ENCODE measurements around the gene GDF11.

GDF11 gene

DNA sequence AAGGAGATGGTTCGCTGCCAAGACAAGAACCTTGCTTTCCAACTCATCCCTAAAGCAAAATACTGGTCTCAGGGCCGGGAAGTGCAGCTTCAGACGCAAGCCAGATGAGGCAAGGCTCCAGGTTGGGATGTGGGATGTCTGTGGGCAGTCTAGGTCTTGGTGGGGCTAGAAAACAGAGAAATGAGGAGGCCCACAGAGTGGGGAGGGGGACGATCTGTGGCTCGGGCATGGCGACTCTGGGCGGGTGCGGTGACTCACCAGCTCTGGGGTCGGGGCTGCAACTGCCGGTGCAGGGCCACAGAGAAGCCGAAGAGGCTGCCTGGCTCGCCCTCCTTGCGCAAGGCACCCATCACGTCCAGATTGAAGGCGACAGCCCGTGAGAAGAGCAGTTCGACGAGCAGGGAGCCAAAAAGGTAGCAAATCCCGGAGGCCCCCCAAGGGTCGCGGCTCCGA is 35.7 kb upstream of the GDF11 start:
- no peak for TF ChIP-seq CTCF (IDR thresholded peaks at IDR 0.05; ENCODE audit: control insufficient read depth, insufficient read depth, low read depth, low read length, missing control alignments)
- H3K4me3 ChIP-seq (ENCODE audit: control insufficient read depth, low read depth, low read length) = peak overlapping the region; percentile 56
- DNase-seq (ENCODE audit: low read depth) = no peak

GRCh38 chr12:55707841-55708694 is 34.9 kb upstream of the GDF11 start, which contains the start of gene ITGA7:
TSS of gene ITGA7 (minus strand) at chr12:55707904. CDS start at chr12:55707682, 222 bp downstream.
- TF ChIP-seq CTCF (IDR thresholded peaks at IDR 0.05; ENCODE audit: control insufficient read depth, insufficient read depth, low read depth, low read length, missing control alignments) = no peak
- no peak for DNase-seq (ENCODE audit: low read depth)
- H3K4me3 ChIP-seq (ENCODE audit: control insufficient read depth, low read depth, low read length) = peak within 1 kb of the TSS; percentile 56

- DNase-seq (ENCODE audit: low read depth) = no peak
- TF ChIP-seq CTCF (IDR thresholded peaks at IDR 0.05; ENCODE audit: control insufficient read depth, insufficient read depth, low read depth, low read length, missing control alignments) = no peak
- H3K4me3 ChIP-seq (ENCODE audit: control insufficient read depth, low read depth, low read length) = no peak overlapping the region
Observed at GRCh38 chr12:55708695-55709233, 34.2 kb upstream of the GDF11 start.

DNA sequence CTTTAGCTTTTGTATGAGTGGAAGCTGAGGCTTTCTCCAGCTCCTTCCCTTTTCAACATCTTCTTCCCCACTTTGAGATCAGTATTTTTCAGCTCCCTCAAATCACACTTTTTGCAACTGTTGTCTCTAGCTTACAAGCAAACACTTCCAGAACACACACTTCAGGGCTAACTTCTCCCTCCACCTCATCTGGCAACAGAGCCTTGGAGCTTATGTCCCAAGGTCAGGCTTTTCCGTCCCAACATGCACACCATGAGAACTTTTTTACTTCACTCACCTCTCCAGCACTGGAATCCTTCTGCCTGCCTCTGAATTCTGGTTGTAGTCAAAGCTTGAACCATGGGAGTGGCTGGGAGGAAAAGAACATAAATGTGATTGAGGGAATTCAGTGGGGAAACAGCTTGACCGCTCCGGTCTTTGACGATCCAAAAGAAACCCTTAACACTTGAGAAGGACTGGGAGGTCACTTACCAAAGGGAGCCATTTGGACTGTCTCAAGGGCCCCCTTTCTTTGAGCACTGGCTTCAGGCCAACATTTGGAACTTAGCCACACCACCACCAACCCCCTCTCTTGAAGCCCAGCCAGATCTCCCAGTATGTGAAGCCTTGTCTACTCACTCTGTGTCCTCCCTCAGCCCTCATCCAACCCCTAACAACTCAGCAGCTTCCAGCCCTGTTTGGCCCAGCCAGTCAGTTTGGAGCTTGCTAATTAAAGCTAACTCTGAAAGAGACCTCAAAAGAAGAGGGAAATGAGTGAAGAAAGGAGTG is 31.0 kb upstream of the GDF11 start:
- TF ChIP-seq CTCF (IDR thresholded peaks at IDR 0.05; ENCODE audit: control insufficient read depth, insufficient read depth, low read depth, low read length, missing control alignments) = no peak
- DNase-seq (ENCODE audit: low read depth) = no peak

GRCh38 chr12:55712700-55713415 is 30.1 kb upstream of the GDF11 start:
- TF ChIP-seq CTCF (IDR thresholded peaks at IDR 0.05; ENCODE audit: control insufficient read depth, insufficient read depth, low read depth, low read length, missing control alignments) = no peak
- DNase-seq (ENCODE audit: low read depth) = no peak

More for the DNA sequence above, 31.0 kb upstream of the GDF11 start:
- no peak overlapping the region for H3K4me3 ChIP-seq (ENCODE audit: control insufficient read depth, low read depth, low read length)

DNA sequence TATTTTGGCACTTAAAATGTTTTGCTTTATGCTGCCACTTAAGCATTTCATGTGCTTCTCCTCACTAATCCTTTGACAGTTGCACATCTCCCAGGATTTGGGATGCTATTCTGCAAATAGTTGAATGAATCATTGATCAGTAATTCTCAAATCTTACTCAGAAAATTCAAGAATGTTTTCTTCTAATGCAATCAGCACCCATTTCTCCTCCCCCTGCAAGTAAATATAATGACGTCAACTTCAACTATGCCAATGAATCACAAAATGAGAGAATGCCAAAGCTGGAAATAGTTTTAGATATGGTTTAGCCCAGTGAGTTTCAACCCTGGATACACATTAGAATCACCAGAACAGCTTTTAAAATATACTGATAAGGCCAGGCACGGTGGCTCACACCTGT is 29.2 kb upstream of the GDF11 start:
- TF ChIP-seq CTCF (IDR thresholded peaks at IDR 0.05; ENCODE audit: control insufficient read depth, insufficient read depth, low read depth, low read length, missing control alignments) = no peak
- DNase-seq (ENCODE audit: low read depth) = peak; percentile 71
- no peak overlapping the region for H3K4me3 ChIP-seq (ENCODE audit: control insufficient read depth, low read depth, low read length)

More at GRCh38 chr12:55712700-55713415, 30.1 kb upstream of the GDF11 start:
- H3K4me3 ChIP-seq (ENCODE audit: control insufficient read depth, low read depth, low read length) = no peak overlapping the region
